Ishikawa (cell line): Measurements from ENCODE around the gene DPYSL4.

Experiments
- EGR1 ChIP-seq: IDR thresholded peaks from 2 replicates; pipeline ENCODE4 v1.6.1; 2012
- EP300 ChIP-seq: IDR thresholded peaks from 2 replicates; pipeline ENCODE4 v1.6.1; 2012; ENCODE audit warnings: borderline replicate concordance
- MAX ChIP-seq: IDR thresholded peaks from 2 replicates; pipeline ENCODE4 v1.6.1; 2012
- NFIC ChIP-seq: IDR thresholded peaks from 2 replicates; pipeline ENCODE4 v1.6.1; 2012
- RAD21 ChIP-seq: IDR thresholded peaks from 2 replicates; pipeline ENCODE4 v1.6.1; 2012; ENCODE audit warnings: low read depth
- TAF1 ChIP-seq: IDR thresholded peaks from 2 replicates; pipeline ENCODE4 v1.6.1; 2012; ENCODE audit warnings: low read depth, mild to moderate bottlenecking

GRCh38 chr10:132240581-132240980 lies 53.8 kb downstream of the DPYSL4 start:
- TF ChIP-seq RAD21 (no peak), MAX (no peak), EP300 (no peak), TAF1 (no peak), NFIC (no peak), EGR1 (no peak)
